Astrocyte of the spinal cord (primary cell): ENCODE measurements around the gene HIPK2.

Source experiments
- DNase-seq: peaks from one replicate; pipeline ENCODE4 v3.0.0; 2011; ENCODE audit warnings: low read depth, low spot score
- H3K4me3 ChIP-seq: 2 replicates; pipeline ENCODE4 v1.5.1; 2011; ENCODE audit warnings: low read depth, mild to moderate bottlenecking, low read length, moderate library complexity
- in situ Hi-C: cut with HindIII; loops from 2 replicates; pipeline ENCODE4 v1.10.0; 2017; ENCODE audit warnings: low sequenced_read_pairs
- TF ChIP-seq, protein P1 (sequence below): IDR thresholded peaks from 2 replicates; pipeline ENCODE4 v1.5.1; 2012; ENCODE audit warnings: low read depth, mild to moderate bottlenecking, low read length, inconsistent platforms

Gene HIPK2

GRCh38 chr7:139682136-139683013, 95.4 kb downstream of the HIPK2 start:
- H3K4me3 ChIP-seq, result no peak overlapping the region
- TF ChIP-seq, protein P1, sequence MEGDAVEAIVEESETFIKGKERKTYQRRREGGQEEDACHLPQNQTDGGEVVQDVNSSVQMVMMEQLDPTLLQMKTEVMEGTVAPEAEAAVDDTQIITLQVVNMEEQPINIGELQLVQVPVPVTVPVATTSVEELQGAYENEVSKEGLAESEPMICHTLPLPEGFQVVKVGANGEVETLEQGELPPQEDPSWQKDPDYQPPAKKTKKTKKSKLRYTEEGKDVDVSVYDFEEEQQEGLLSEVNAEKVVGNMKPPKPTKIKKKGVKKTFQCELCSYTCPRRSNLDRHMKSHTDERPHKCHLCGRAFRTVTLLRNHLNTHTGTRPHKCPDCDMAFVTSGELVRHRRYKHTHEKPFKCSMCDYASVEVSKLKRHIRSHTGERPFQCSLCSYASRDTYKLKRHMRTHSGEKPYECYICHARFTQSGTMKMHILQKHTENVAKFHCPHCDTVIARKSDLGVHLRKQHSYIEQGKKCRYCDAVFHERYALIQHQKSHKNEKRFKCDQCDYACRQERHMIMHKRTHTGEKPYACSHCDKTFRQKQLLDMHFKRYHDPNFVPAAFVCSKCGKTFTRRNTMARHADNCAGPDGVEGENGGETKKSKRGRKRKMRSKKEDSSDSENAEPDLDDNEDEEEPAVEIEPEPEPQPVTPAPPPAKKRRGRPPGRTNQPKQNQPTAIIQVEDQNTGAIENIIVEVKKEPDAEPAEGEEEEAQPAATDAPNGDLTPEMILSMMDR, result no peak
- in situ Hi-C loops, result no loop called here
- DNase-seq, result peak; percentile 81

DNA sequence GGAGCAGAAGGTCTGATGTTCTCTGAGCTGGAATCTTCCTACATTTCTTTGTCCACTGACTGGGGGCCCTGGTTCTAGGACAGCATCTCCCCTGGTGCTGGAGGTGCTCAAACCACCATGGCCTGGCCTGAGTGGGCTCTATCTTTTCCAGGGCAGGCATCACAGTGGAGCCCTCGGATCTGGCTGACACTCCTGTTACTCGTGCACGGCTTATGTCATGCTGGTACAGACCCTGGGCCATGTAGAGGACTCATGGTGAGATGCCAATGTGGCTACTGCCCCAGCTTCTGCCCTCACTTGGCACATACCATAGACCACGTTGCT, 96.0 kb downstream of the HIPK2 start:
- TF ChIP-seq, protein P1, result no peak
- no peak for DNase-seq
- in situ Hi-C loops, result no loop called here
- H3K4me3 ChIP-seq, result no peak overlapping the region

- peak; percentile 29 for DNase-seq
- no peak overlapping the region for H3K4me3 ChIP-seq
- in situ Hi-C loops, result no loop called here
- TF ChIP-seq, protein P1, result no peak
These were observed 96.4 kb downstream of the HIPK2 start for GRCh38 chr7:139681463-139681755.

GRCh38 chr7:139680676-139681462, 96.9 kb downstream of the HIPK2 start:
- H3K4me3 ChIP-seq, result no peak overlapping the region
- peak; percentile 97 for DNase-seq

GRCh38 chr7:139679731-139680594, 97.8 kb downstream of the HIPK2 start:
- TF ChIP-seq, protein P1, result no peak
- peak; percentile 67 for DNase-seq

More at GRCh38 chr7:139680676-139681462, 96.9 kb downstream of the HIPK2 start:
- TF ChIP-seq, protein P1, result no peak
- in situ Hi-C loops, result no loop called here

GRCh38 chr7:139676390-139676789, 101.4 kb downstream of the HIPK2 start:
- DNase-seq, result no peak
- H3K4me3 ChIP-seq, result no peak overlapping the region
- in situ Hi-C loops, result no loop called here
- TF ChIP-seq, protein P1, result no peak

More at GRCh38 chr7:139679731-139680594, 97.8 kb downstream of the HIPK2 start:
- in situ Hi-C loops, result no loop called here
- H3K4me3 ChIP-seq, result no peak overlapping the region
